Activated gamma-delta T cell treated with Interleukin-2 at 50 U/mL for 16 hours (primary cell): ENCODE results near the gene NFAM1.

Source experiments
- DNase-seq: peaks from one replicate; pipeline ENCODE4 v3.0.0-alpha.2; 2020

NFAM1 gene

DNA sequence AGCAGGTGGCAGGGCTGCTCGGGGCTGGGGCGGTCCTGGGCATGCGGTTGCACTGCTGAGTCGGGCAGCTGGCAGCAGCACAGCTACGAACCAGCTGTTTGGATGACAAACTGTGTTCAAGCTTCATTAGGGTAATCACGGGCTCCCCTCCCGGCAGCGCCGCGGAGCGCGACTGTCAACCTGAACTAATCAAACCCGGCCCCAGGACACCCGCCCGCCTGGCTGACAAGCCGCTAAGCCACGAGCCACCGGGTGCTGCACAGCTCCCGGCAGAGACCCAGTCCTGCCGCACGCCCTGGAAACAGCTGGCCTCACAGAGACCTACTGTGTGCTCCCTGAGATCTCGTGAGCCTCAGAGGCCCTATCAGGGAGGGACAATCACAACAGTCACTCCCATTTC, 101.2 kb downstream of the NFAM1 start:
- DNase-seq, result no peak
